HCT116 (cell line): ENCODE data around the gene KLF16. TPM values are rescaled to one million over a fixed set of nuclear protein-coding genes. Genes with fewer than 3 reads are reported as not detected.
A peak's percentile ranks its signal among the peaks of the same experiment; 100 is the strongest.

ENCODE experiments used
- ATAC-seq: fragments of 200-7000 bp; cut with Tn5 transposase; 2 replicates; pipeline ENCODE4 v1.9.1; 2020; ENCODE audit warnings: mild to moderate bottlenecking, moderate library complexity
- BruUV-seq: library from RNA; stranded (reverse); fragments of 400-500 nt; replicated peaks from 2 replicates; lab custom pipeline; 2021; lab: Mats Ljungman, UMichigan
- CTCF ChIA-PET: fragments of 300-600 bp; sonication (Branson Sonifier 250); formaldehyde crosslinking; loops from one replicate; lab custom pipeline; 2021; ENCODE audit warnings: antibody characterized with exemption; lab: Charles Lee
- POLR2A ChIA-PET: fragments of 300-600, 350-600 bp; sonication (Branson Sonifier 250); formaldehyde crosslinking; loops from one replicate; lab custom pipeline; 2021; ENCODE audit warnings: antibody characterized with exemption; lab: Charles Lee
- RAD21 ChIA-PET, 2 experiments: fragments of 300-600 bp; sonication (Branson Sonifier 250); formaldehyde crosslinking; loops; one replicate each; lab custom pipeline; 2023; ENCODE audit warnings: low total read pairs in 2 of 2; ENCODE audit not compliant: uncharacterized antibody in 2 of 2, unreplicated experiment in 2 of 2, low non-redundant PET in 1 of 2; lab: Charles Lee
- DNase-seq: peaks from one replicate; pipeline ENCODE4 v3.0.0-alpha.2; 2010; ENCODE audit warnings: low read depth, low spot score
- H2AFZ ChIP-seq: fragments of 200-600 bp; shearing (Covaris generic), sonication (generic); 2 replicates; pipeline ENCODE4 v1.6.1; 2017; ENCODE audit warnings: low read depth, mixed run types, mixed read lengths, antibody characterized with exemption, low read length; ENCODE audit not compliant: poor library complexity, severe bottlenecking
- H3K27ac ChIP-seq: 2 replicates; pipeline ENCODE4 v1.5.1; 2012; ENCODE audit warnings: low read depth, low read length
- H3K27me3 ChIP-seq: fragments of 200-600 bp; sonication (generic); 2 replicates; pipeline ENCODE4 v1.6.1; 2016; ENCODE audit warnings: mixed run types, low read length, mixed read lengths; ENCODE audit not compliant: insufficient read depth
- H3K36me3 ChIP-seq, 2 experiments: fragments of 200-500 bp in 1 of 2; fragments of 200-600 bp in 1 of 2; sonication (Bioruptor generic) in 1 of 2; sonication (generic) in 1 of 2; 2 replicates each; pipeline versions ENCODE4 v1.5.1 to v1.6.1; 2014 to 2016; ENCODE audit warnings: low read length in 2 of 2, inconsistent platforms in 1 of 2, mixed read lengths in 1 of 2, mixed run types in 1 of 2; ENCODE audit not compliant: insufficient read depth in 2 of 2, control insufficient read depth in 1 of 2
- H3K4me1 ChIP-seq, 2 experiments: fragments of 200-600 bp in 1 of 2; sonication (generic) in 1 of 2; 2 replicates each; pipeline versions ENCODE4 v1.5.1 to v1.6.1; 2012 to 2017; ENCODE audit warnings: low read length in 2 of 2, inconsistent platforms in 1 of 2, mild to moderate bottlenecking in 1 of 2, mixed read lengths in 1 of 2, mixed run types in 1 of 2, moderate library complexity in 1 of 2; ENCODE audit not compliant: insufficient read depth in 2 of 2, control insufficient read depth in 1 of 2
- H3K4me2 ChIP-seq: fragments of 200-600 bp; sonication (generic); 2 replicates; pipeline ENCODE4 v1.6.1; 2017; ENCODE audit warnings: mixed run types, low read length, mixed read lengths
- H3K4me3 ChIP-seq, 2 experiments: fragments of 200-600 bp in 1 of 2; sonication (generic) in 1 of 2; replicated peaks in 1 of 2; 2 replicates each; pipeline ENCODE4 v1.5.1; 2011 to 2016; ENCODE audit warnings: low read length in 2 of 2, control low read depth in 1 of 2, low read depth in 1 of 2, mild to moderate bottlenecking in 1 of 2, mixed read lengths in 1 of 2, mixed run types in 1 of 2
- H3K79me2 ChIP-seq: fragments of 200-600 bp; sonication (generic); 2 replicates; pipeline ENCODE4 v1.6.1; 2017; ENCODE audit warnings: mild to moderate bottlenecking, mixed run types, low read length, moderate library complexity, mixed read lengths; ENCODE audit not compliant: insufficient read depth
- H3K9ac ChIP-seq: fragments of 200-600 bp; sonication (generic); 2 replicates; pipeline ENCODE4 v1.6.1; 2016; ENCODE audit warnings: low read length, mixed read lengths
- H3K9me2 ChIP-seq: fragments of 200-600 bp; sonication (generic), shearing (Covaris generic); 2 replicates; pipeline ENCODE4 v1.6.1; 2017; ENCODE audit warnings: mixed run types, mild to moderate bottlenecking, moderate library complexity; ENCODE audit not compliant: insufficient read depth
- H3K9me3 ChIP-seq, 2 experiments: fragments of 200-500 bp in 1 of 2; fragments of 200-600 bp in 1 of 2; sonication (Bioruptor generic) in 1 of 2; sonication (generic) in 1 of 2; 2 replicates each; pipeline ENCODE4 v1.6.1; 2014 to 2017; ENCODE audit warnings: low read length in 2 of 2, mixed read lengths in 2 of 2, inconsistent platforms in 1 of 2, low read depth in 1 of 2, mild to moderate bottlenecking in 1 of 2, mixed run types in 1 of 2, moderate library complexity in 1 of 2; ENCODE audit not compliant: control insufficient read depth in 1 of 2, insufficient read depth in 1 of 2
- H4K20me1 ChIP-seq: fragments of 200-600 bp; sonication (generic), shearing (Covaris generic); 2 replicates; pipeline ENCODE4 v1.6.1; 2017; ENCODE audit warnings: mixed run types, mild to moderate bottlenecking, moderate library complexity; ENCODE audit not compliant: insufficient read depth
- CBX3 ChIP-seq: IDR thresholded peaks from 2 replicates; pipeline ENCODE4 v1.6.1; 2012; ENCODE audit warnings: low read depth
- CEBPB ChIP-seq: IDR thresholded peaks from 2 replicates; pipeline ENCODE4 v1.6.1; 2012; ENCODE audit warnings: low read depth
- EGR1 ChIP-seq: IDR thresholded peaks from 2 replicates; pipeline ENCODE4 v1.6.1; 2012; ENCODE audit warnings: low read depth
- EZH2 ChIP-seq: fragments of 200-600 bp; sonication (generic); IDR thresholded peaks from 2 replicates; pipeline ENCODE4 v1.6.1; 2017; ENCODE audit warnings: antibody characterized with exemption, mixed run types
- EZH2phosphoT487 ChIP-seq: fragments of 200-600 bp; IDR thresholded peaks from 2 replicates; pipeline ENCODE4 v1.6.1; 2018; ENCODE audit warnings: antibody characterized with exemption, borderline replicate concordance
- POLR2AphosphoS5 ChIP-seq: IDR thresholded peaks from 2 replicates; pipeline ENCODE4 v1.6.1; 2011; ENCODE audit warnings: mild to moderate bottlenecking, low read depth, low read length, moderate library complexity
- SP1 ChIP-seq: IDR thresholded peaks from 2 replicates; pipeline ENCODE4 v1.6.1; 2012; ENCODE audit warnings: low read depth
- TCF7L2 ChIP-seq: IDR thresholded peaks from 2 replicates; pipeline ENCODE4 v1.7.0; 2011; ENCODE audit warnings: borderline replicate concordance, inconsistent platforms; ENCODE audit not compliant: insufficient read depth, insufficient read length; ENCODE audit errors: extremely low read depth
- YY1 ChIP-seq: IDR thresholded peaks from 2 replicates; pipeline ENCODE4 v1.6.1; 2011; ENCODE audit warnings: low read length, low read depth, moderate library complexity, mild to moderate bottlenecking; ENCODE audit not compliant: insufficient replicate concordance; ENCODE audit errors: extremely low read depth
- ZNF274 ChIP-seq: fragments of 200-500 bp; sonication (Bioruptor generic); IDR thresholded peaks from 2 replicates; pipeline ENCODE4 v1.6.1; 2014; ENCODE audit warnings: mild to moderate bottlenecking, low read depth, low read length, inconsistent platforms
- intact Hi-C: fragments of 100-400 bp; cut with micrococcal nuclease; formaldehyde crosslinking; loops from 2 replicates; pipeline ENCODE4 v1.10.0; 2022
- total RNA-seq: library from RNA; stranded (reverse); gene quantifications from one replicate; pipeline ENCODE4 v1.2.1, GENCODE V29; 2021; ENCODE audit not compliant: unreplicated experiment
- TF ChIP-seq, protein P1 (sequence below): IDR thresholded peaks from 2 replicates; pipeline ENCODE4 v1.6.1; 2012
- TF ChIP-seq, protein P2 (sequence below): IDR thresholded peaks from 2 replicates; pipeline ENCODE4 v1.6.1; 2012

Gene KLF16
- total RNA-seq, 1 experiment from 2014 or later = 64.3 TPM

DNA sequence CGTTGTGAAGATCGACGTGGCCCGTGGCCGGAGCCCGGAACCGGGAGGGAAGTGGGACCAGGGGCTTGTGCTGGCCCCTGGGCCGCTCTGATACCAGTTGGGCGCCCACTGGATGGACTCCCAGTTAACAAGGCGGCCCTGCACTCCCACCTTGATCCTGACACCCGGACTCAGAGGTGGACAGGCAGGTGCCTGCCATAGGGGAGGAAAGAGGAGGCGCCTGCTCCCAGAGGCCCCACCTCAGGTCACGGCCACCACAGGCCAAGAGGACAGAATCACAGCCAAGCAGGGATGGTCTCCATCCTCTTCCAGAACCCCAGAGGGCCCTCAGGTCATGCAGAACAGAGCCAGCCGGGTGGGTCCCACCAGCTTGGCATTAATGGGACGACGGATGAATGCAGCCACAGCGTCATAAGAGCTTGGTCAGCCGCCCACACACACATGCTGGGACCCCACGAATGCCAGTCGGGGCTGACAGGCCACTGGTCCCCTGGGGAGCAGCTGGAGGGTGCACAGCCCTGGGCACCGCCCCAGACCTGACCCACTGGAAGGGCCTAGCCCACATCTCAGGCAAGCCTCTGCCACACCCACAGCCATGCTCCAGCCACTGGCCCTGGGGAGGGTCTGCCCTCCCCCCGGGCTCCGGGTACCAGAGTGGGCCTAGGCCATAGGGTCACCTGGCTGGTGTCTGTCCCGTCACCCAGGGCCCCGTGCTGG, 9.6 kb upstream of the KLF16 start:
- Histone ChIP-seq H3K27me3 (no peaks in the 10 kb centered on the region), H3K36me3 (peaks cover 3 to 13% of the 10 kb centered on the region in 2 experiments; a peak in 2 of 4 replicates), H3K79me2 (peaks cover 49% of the 10 kb centered on the region), H3K9me2 (no peaks in the 10 kb centered on the region), H2AFZ (no peak overlapping the region), H3K4me1 (peaks cover 16 to 31% of the 10 kb centered on the region in 2 experiments), H3K4me2 (no peak overlapping the region), H3K27ac (peak overlapping the region; percentile 18; the same call in 1 of the 2 replicates), H4K20me1 (peaks cover 11% of the 10 kb centered on the region; the same call in 1 of the 2 replicates), H3K9me3 (no peaks in the 10 kb centered on the region), H3K4me3 (no peak overlapping the region), H3K9ac (no peak overlapping the region)
- ATAC-seq = no peak
- CTCF ChIA-PET = no interaction called here
- TF ChIP-seq YY1 (no peak), ZNF274 (no peak), TCF7L2 (no peak), EZH2 (no peak), SP1 (no peak)
- TF ChIP-seq, protein P1, sequence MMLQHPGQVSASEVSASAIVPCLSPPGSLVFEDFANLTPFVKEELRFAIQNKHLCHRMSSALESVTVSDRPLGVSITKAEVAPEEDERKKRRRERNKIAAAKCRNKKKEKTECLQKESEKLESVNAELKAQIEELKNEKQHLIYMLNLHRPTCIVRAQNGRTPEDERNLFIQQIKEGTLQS = no peak
- intact Hi-C loops = no loop called here
- DNase-seq = no peak
- POLR2A ChIA-PET = no interaction called here
- BruUV-seq = no TSS peak
- RAD21 ChIA-PET = no interaction called here

DNA sequence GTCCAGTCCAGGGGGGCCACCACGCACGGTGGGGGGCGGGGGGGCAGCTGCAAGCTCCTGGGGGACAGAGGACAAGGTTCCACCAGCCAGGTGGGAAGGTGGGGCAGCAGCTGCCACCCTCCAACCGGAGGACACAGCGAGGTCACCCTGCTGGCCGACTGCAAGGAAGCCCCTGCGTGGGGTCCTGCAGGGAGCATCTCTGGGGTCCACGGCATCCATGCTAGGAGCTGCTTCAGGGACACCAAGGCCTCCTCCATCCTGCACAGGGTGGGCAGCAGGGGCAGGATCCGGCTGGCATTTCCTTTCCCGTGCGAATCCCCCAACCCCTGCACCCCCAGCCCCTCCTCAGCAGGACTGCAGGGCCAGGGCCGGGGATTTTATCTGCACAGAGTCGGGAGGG, 8.3 kb upstream of the KLF16 start:
- POLR2A ChIA-PET = no interaction called here
- H3K9me2 ChIP-seq = no peaks in the 10 kb centered on the region
- H3K27me3 ChIP-seq = no peaks in the 10 kb centered on the region
- no TSS peak for BruUV-seq
- intact Hi-C loops = no loop called here
- H3K4me2 ChIP-seq = no peak overlapping the region
- DNase-seq (no peak), ATAC-seq (no peak)
- H3K27ac ChIP-seq = no peak overlapping the region
- no peak for TF ChIP-seq EZH2phosphoT487
- no peak for TF ChIP-seq CEBPB
- TF ChIP-seq ZNF274 = no peak
- no peak for TF ChIP-seq CBX3
- TF ChIP-seq POLR2AphosphoS5 = no peak
- no peak for TF ChIP-seq EGR1
- TF ChIP-seq, protein P1 = no peak
- TF ChIP-seq SP1 = no peak
- TF ChIP-seq EZH2 = no peak
- TF ChIP-seq, protein P2, sequence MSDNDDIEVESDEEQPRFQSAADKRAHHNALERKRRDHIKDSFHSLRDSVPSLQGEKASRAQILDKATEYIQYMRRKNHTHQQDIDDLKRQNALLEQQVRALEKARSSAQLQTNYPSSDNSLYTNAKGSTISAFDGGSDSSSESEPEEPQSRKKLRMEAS = no peak
- H3K4me3 ChIP-seq = no peak overlapping the region
- H2AFZ ChIP-seq = no peak overlapping the region
- no peaks in the 10 kb centered on the region for H3K9me3 ChIP-seq
- peaks cover 49% of the 10 kb centered on the region for H3K79me2 ChIP-seq
- peaks cover 15 to 30% of the 10 kb centered on the region in 2 experiments for H3K4me1 ChIP-seq
- RAD21 ChIA-PET = no interaction called here
- CTCF ChIA-PET = no interaction called here
- H3K9ac ChIP-seq = no peak overlapping the region
- peaks cover 3 to 13% of the 10 kb centered on the region in 2 experiments; a peak in 2 of 4 replicates for H3K36me3 ChIP-seq
- peaks cover 11% of the 10 kb centered on the region; the same call in 1 of the 2 replicates for H4K20me1 ChIP-seq
